ENCODE data around the gene USP5. TPM values are rescaled to one million over a fixed set of nuclear protein-coding genes. Genes with fewer than 3 reads are reported as not detected.

The USP5 gene
- polyA plus RNA-seq, 3 donors, result 28.0 to 32.4 (median 29.9) TPM

DNA sequence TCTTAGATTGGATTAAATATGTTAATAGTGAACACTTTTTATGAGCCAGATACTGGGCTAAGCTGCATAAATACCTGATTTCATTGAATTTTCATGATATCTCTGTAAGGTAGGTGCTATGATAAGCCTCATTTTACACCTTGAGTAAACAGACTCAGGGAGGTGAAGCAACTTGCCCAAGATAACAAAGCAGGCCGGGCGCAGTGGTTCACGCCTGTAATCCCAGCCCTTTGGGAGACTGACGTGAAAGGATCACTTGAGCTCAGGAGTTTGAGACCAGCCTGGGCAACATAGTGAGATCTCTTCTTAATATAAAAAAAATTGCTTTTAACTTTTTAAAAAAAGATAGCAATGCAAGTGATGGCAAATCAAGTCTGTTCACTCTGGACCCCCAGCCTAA lies 9.9 kb upstream of the USP5 start:
- peaks cover 11% of the 10 kb centered on the region for H3K4me1 Mint-ChIP-seq
- H2AFZ ChIP-seq (ENCODE audit: insufficient read depth, low read depth, low read length, poor library complexity, severe bottlenecking), result no peak overlapping the region
- no peaks in the 10 kb centered on the region for H3K27me3 ChIP-seq (ENCODE audit: control insufficient read depth in 2 of 2, insufficient read depth in 2 of 2, low read length in 2 of 2)
- peaks cover 9 to 20% of the 10 kb centered on the region in 2 donors for H3K36me3 Mint-ChIP-seq
- H3K27ac Mint-ChIP-seq, result no peak overlapping the region
- peaks cover 1 to 4% (median 3%) of the 10 kb centered on the region in 3 donors for H3K27me3 Mint-ChIP-seq (ENCODE audit: low read depth in 3 of 3)
- no peak overlapping the region for H3K27ac ChIP-seq (ENCODE audit: low read depth in 1 of 2, low read length in 2 of 2)
- no peaks in the 10 kb centered on the region for H3K79me2 ChIP-seq (ENCODE audit: insufficient read depth, low read length)
- H3K9me3 ChIP-seq (replicated peaks in 1 of 2; ENCODE audit: control insufficient read depth in 1 of 2, insufficient read depth in 1 of 2, low read length in 2 of 2), result no peaks in the 10 kb centered on the region
- no peak overlapping the region for H3K4me2 ChIP-seq (replicated peaks; ENCODE audit: extremely low read depth, low read length, poor library complexity, severe bottlenecking)
- WGBS (ENCODE audit: insufficient coverage), result 90% methylated on average over 2 of the region's 4 CpGs
- intact Hi-C loops (cut with micrococcal nuclease), result no loop called here
- no peaks in the 10 kb centered on the region for H4K20me1 ChIP-seq (ENCODE audit: insufficient read depth, low read length)
- no peak for DNase-seq
- H3K9ac ChIP-seq (ENCODE audit: insufficient read depth, low read length, poor library complexity, severe bottlenecking), result no peak overlapping the region
- no peaks in the 10 kb centered on the region for H3K4me1 ChIP-seq (ENCODE audit: control insufficient read depth in 1 of 2, insufficient read depth in 2 of 2, low read length in 2 of 2)
- no peaks in the 10 kb centered on the region for H3K9me3 Mint-ChIP-seq
- no peak overlapping the region for H3K4me3 Mint-ChIP-seq
- H3K4me3 ChIP-seq (replicated peaks in 1 of 3; ENCODE audit: low read depth in 2 of 3, low read length in 3 of 3), result no peak overlapping the region
- peaks cover 0 to 5% of the 10 kb centered on the region in 2 donors for H3K36me3 ChIP-seq (replicated peaks in 1 of 2; ENCODE audit: control insufficient read depth in 1 of 2, insufficient read depth in 2 of 2, low read length in 2 of 2)
- TF ChIP-seq, protein P1, sequence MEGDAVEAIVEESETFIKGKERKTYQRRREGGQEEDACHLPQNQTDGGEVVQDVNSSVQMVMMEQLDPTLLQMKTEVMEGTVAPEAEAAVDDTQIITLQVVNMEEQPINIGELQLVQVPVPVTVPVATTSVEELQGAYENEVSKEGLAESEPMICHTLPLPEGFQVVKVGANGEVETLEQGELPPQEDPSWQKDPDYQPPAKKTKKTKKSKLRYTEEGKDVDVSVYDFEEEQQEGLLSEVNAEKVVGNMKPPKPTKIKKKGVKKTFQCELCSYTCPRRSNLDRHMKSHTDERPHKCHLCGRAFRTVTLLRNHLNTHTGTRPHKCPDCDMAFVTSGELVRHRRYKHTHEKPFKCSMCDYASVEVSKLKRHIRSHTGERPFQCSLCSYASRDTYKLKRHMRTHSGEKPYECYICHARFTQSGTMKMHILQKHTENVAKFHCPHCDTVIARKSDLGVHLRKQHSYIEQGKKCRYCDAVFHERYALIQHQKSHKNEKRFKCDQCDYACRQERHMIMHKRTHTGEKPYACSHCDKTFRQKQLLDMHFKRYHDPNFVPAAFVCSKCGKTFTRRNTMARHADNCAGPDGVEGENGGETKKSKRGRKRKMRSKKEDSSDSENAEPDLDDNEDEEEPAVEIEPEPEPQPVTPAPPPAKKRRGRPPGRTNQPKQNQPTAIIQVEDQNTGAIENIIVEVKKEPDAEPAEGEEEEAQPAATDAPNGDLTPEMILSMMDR (IDR thresholded peaks at IDR 0.05), result no peak

DNA sequence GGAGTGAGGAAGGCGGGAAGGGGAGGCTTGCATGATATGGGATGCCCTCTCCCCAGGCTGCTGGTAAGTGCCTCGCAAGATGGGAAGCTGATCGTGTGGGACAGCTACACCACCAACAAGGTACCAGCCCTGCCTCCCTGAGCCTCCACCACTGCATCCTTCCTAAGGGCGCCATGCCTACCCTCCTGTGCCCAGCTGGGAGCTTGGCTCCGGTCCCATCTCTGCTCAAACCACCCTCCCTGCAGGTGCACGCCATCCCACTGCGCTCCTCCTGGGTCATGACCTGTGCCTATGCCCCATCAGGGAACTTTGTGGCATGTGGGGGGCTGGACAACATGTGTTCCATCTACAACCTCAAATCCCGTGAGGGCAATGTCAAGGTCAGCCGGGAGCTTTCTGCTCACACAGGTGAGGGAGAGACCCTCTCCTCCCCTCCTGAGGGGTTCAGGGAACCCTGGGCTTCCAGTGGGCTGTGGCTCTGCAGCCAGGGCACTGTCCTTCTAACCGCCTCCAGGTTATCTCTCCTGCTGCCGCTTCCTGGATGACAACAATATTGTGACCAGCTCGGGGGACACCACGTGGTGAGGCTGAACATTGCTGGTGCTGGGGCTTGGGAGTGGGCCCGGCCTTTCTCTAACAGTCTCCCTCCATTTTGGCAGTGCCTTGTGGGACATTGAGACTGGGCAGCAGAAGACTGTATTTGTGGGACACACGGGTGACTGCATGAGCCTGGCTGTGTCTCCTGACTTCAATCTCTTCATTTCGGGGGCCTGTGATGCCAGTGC lies 8.6 kb upstream of the USP5 start:
- Mint-ChIP-seq H3K36me3 (peaks cover 15 to 28% of the 10 kb centered on the region in 2 donors), H3K9me3 (no peaks in the 10 kb centered on the region), H3K27me3 (ENCODE audit: low read depth in 3 of 3) (peaks cover 1 to 4% (median 3%) of the 10 kb centered on the region in 3 donors), H3K27ac (no peak overlapping the region), H3K4me3 (no peak overlapping the region), H3K4me1 (peaks cover 12% of the 10 kb centered on the region)
- Histone ChIP-seq H3K27me3 (ENCODE audit: control insufficient read depth in 2 of 2, insufficient read depth in 2 of 2, low read length in 2 of 2) (no peaks in the 10 kb centered on the region), H2AFZ (ENCODE audit: insufficient read depth, low read depth, low read length, poor library complexity, severe bottlenecking) (no peak overlapping the region), H3K9me3 (replicated peaks in 1 of 2; ENCODE audit: control insufficient read depth in 1 of 2, insufficient read depth in 1 of 2, low read length in 2 of 2) (no peaks in the 10 kb centered on the region), H3K79me2 (ENCODE audit: insufficient read depth, low read length) (no peaks in the 10 kb centered on the region), H3K4me1 (ENCODE audit: control insufficient read depth in 1 of 2, insufficient read depth in 2 of 2, low read length in 2 of 2) (no peaks in the 10 kb centered on the region), H3K9ac (ENCODE audit: insufficient read depth, low read length, poor library complexity, severe bottlenecking) (no peak overlapping the region), H3K36me3 (replicated peaks in 1 of 2; ENCODE audit: control insufficient read depth in 1 of 2, insufficient read depth in 2 of 2, low read length in 2 of 2) (peaks cover 3 to 17% of the 10 kb centered on the region in 2 donors), H3K27ac (ENCODE audit: low read depth in 1 of 2, low read length in 2 of 2) (no peak overlapping the region), H3K4me2 (replicated peaks; ENCODE audit: extremely low read depth, low read length, poor library complexity, severe bottlenecking) (no peak overlapping the region), H3K4me3 (replicated peaks in 1 of 3; ENCODE audit: low read depth in 2 of 3, low read length in 3 of 3) (no peak overlapping the region), H4K20me1 (ENCODE audit: insufficient read depth, low read length) (no peaks in the 10 kb centered on the region)
- WGBS (ENCODE audit: insufficient coverage), result 88% methylated on average over 11 of the region's 16 CpGs
- TF ChIP-seq, protein P1 (IDR thresholded peaks at IDR 0.05), result no peak
- DNase-seq, result no peak
- intact Hi-C loops (cut with micrococcal nuclease), result no loop called here

Measured in CD14-positive monocyte (primary cell).